AG08395 (cell line): ENCODE measurements around the gene BEAN1.

ENCODE experiments used
- DNase-seq: peaks from one replicate; pipeline ENCODE4 v3.0.0; 2012; ENCODE audit warnings: mixed read lengths, low spot score

Gene BEAN1

DNA sequence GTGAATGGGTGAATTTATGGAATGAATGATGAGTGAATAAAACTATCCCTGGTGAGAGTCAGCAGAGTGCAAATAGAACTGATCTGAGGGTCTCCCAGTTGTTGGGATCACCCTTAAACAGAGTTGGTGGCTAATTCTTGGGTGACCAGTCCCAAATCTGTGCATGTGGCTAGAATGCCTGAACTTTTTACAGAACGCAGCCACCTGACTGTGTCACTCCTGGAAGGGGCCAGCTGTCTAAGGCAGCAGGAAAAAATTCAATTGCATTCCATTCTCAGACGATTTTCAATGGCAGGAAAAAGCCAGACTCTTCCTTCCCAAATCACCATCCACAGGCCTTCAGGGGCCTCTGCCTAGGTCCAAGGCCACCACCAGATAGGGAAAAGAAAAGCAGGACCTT lies 43.5 kb downstream of the BEAN1 start:
- no peak for DNase-seq

GRCh38 chr16:66471264-66471663 lies 44.2 kb downstream of the BEAN1 start:
- DNase-seq = no peak

DNA sequence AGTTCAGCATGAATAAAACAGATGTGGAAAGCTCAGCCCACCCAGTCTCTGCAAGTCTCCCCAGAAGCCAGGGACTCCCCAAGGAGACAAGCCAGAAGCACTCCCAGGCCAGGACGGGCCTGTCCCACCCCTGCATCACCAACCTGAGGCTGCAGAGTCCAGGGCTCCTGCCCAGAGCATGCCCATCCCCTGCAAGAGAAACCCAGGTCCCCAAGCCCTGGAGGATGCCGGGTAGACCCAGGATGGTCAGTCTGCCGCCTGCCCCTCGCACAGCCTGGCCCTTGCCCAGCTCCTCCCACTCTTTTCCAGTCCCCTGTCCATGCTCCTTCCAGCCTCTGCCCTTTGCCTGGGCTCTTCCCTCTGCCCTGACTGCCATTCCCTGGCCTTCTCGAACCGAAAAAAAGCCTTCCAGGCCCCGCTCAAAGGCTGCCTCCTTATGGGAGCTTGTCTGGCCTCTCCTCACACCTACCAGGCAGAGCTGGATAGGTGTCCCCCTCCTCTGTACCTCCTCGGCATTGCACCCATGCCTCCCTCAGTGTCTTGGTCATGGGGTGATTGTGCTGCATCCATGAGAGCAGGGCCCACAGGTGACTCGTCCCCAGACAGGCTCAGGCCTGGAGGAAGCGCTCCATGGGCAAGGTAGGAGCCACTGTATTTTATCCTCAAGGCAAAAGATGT lies 44.8 kb downstream of the BEAN1 start:
- no peak for DNase-seq

DNA sequence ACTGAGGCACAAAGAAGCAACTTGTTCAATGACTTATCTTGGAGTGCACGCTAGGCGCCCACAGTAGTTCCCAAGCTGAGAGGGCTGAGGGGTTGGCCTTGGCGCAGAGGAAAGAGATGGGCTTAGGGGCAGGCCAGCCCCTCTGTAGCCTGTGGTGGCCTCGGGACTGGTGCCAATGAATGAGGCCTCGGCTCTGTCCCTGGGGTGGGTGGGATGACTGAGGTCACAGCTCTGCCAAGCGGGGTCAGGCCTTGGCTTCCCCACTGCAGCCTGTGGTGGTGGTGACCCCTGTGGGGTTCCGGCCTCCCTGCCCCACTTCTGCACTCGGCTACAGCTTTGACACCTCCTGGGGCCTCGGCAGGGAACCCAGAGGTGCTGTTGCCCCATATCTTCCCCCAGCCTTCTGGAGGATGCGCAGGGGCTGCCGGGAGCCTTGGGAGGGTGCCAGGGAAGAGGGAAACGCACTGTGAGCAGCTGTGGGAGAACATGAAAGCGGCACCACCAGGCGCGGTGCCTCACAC lies 46.0 kb downstream of the BEAN1 start:
- no peak for DNase-seq

GRCh38 chr16:66473654-66474519 lies 46.8 kb downstream of the BEAN1 start:
- DNase-seq = no peak

- DNase-seq = no peak
Observed at GRCh38 chr16:66474750-66475199, 47.7 kb downstream of the BEAN1 start.

DNA sequence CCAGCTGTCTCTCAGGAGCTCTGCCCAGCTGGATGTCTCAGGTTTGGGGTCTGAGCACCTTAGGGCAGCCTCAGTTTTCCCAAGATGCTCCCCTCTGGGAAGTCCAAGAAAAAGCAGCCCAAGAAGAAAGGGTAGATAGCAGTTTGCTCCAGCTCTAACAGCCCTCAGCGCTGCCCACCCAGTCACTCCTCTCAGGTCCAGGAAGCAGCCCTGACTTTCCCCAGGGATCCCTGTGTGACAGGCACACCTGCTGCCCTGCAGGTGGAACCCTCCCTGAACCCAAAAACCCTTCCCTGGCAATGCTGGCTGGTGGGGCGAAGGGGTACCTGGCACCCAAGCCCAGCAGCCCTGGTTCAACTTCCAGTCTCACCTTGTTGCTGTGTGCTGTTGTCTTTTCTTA lies 48.1 kb downstream of the BEAN1 start:
- no peak for DNase-seq

DNA sequence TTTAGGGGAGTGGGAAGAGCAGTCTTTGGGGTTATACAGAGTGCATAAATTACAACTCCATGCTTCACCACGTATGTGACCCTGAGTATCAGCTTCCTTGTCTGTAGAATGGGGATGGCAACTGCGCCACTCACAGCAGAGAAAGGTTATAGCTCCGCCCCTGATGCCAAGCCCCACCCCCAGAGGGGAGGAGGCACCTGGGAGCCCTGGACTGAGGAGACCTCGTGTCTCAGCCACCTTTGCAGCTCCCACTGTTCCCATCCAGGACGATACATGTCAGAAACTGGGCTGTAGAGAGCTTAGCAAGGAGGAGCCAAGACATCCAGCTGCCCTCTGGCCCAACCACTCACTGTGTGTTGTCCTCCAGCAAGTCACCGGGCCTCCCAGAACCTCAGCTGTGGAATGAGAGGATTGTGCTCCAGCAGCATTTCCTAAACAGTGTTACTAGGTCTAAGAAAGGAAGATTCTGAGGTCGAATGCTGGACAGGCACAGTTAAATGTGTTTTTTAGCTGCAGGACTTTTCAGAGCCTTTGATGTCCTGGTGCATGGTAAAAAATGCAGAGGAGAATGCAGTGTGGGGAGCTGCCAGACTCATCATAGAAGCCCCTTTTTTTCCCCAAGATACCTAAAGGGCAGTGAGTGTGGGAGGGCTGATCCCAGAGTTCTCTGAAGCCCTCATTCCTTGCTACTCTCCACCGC lies 49.4 kb downstream of the BEAN1 start:
- DNase-seq = no peak

- DNase-seq = no peak
Observed at GRCh38 chr16:66477028-66477515, 50.0 kb downstream of the BEAN1 start.

DNA sequence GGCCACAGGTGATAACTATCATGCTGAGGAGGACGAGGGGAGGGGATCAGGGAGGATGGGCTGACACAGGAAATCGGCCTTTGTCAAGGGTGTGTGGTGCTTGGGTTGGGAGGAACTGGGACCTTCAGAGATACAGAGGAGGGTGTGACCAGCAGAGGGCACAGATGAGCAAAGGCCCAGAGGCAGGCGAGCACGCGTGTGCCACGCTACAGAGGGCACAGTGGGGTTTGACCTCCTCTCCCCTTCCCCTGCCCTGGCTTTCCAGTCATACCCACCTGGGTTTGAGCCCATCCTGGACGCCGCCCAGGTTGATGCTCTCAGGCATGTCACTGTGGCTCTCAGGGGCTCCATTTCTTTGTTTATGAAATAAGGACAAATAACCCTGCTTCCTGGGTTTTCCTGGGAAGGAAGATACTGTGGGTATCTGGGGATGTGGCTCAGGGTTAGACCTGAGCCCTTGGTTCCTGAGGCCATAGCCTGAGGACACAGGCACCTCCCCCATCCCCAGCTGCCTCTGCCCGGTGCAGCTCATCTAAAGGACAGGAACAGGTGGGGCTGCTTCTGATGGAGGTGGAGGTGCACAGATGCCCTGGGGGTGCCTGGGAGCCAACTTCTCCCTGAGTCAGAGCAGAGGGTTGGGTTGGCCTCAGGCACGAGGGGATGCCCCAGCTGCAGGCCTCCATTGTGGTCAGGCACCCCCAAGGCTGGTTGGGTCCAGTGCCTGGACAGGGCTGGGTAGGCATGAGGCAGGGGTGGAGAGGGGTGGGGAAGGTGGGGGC lies 51.8 kb downstream of the BEAN1 start:
- DNase-seq = peak; percentile 73

- no peak for DNase-seq
Observed at GRCh38 chr16:66479661-66480264, 52.7 kb downstream of the BEAN1 start.

GRCh38 chr16:66480265-66481080 lies 53.4 kb downstream of the BEAN1 start:
- no peak for DNase-seq

- no peak for DNase-seq
Observed at GRCh38 chr16:66481081-66481942, 54.2 kb downstream of the BEAN1 start.

DNA sequence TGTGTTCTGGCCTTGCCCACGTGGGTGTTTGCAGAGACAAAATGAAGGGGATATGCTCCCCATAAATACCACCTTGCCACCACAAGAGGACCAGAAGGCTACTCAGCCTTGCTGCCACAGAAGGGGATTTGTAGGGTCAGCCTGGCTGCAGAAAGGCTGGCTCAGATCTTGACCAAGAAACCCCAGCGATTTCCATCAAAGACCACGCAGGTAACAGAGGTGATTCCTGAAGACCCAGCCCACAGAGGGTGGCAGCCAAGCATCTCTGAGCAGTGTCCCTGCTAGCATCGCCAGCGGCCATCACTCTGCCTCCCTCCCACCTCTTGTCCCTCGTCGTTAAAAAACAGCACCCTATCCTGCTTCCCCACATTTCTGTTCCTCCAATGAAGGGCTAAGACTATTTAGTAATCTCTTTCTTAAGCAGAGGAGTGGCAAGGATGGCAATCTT lies 54.9 kb downstream of the BEAN1 start:
- DNase-seq = no peak

DNA sequence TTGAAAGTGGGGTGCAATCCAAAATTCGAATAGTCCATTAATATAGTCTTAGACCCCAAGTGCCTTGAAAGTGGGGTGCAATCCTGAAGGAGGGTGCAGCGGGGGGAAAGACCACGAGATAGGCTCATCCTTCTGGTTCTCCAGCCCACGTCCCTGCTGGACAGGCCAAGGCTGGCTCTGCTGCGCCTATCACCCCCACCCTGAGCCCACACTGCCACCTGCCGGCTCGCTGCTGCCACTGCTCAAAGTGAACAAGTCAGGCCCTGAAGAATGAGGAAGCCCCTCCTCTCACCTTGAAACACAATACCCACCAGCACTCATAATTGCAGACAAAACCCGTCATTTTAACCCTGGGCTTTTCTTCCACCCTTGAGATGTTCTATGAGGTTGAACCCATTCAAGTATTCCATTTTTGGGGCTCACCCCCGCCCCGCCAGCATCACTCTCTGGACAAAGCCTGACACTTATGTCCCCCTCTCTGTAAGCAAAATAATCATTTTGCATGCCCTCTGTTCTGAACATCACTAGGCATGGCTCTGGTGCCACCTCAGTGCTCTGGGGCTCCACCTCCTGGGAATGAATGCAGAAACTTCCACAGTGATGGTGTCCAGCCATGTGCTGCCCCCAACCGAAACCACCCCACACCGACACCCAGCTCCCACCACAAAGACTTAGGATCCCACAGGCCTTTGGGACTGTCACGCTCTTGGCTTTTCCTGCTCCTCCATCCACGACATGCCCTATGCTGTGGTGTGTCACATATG lies 56.8 kb downstream of the BEAN1 start:
- DNase-seq = peak; percentile 86

DNA sequence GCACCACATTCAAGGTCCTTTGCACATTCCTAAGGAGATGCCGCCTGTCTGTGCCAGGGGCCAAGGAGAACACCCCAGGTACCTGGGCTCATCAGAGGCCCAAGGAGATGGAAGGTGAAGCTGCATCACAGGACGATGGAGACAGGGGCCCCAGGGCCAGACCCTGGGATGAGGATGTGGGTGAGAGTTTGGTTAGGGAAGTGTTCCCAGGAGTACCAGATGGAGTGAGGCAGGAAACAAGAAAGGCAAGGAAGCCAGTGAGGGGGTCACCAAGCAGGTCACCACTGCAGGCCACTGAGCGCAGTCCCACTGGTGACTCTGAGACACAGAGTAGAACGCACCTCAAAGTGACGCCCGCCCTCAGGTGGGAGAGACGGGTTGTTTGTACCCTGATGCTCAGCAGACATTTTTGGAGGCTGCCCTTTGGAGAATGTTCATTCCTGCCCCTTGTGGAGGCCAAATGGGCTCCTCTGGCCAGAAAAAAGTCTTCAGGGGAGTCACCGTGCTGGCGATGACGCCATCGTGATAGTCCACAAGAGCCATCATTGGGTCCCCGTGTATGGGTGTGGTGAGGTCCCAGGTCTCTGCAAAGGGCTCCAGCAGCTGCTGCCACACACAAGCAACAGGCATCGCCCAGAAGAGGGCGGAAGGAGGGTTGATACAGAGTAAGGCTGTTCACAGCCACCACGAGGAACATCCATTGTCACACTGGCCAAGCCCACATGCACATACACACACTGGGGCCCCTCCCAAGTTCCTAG lies 57.5 kb downstream of the BEAN1 start:
- no peak for DNase-seq

- no peak for DNase-seq
Observed at GRCh38 chr16:66485376-66485775, 58.3 kb downstream of the BEAN1 start.
